Endothelial cell (in vitro differentiated cells): ENCODE measurements around the gene HEPHL1. TPM values are rescaled to one million over a fixed set of nuclear protein-coding genes. Genes with fewer than 3 reads are reported as not detected.

Source experiments
- DNase-seq: peaks from one replicate; pipeline ENCODE4 v3.0.0; 2021; ENCODE audit warnings: low spot score
- H3K27ac Mint-ChIP-seq: one replicate; pipeline ENCODE4 v1.8.0; 2021; ENCODE audit warnings: mixed read lengths, inconsistent platforms; ENCODE audit not compliant: unreplicated experiment
- H3K27me3 Mint-ChIP-seq: one replicate; pipeline ENCODE4 v1.8.0; 2021; ENCODE audit warnings: mild to moderate bottlenecking, moderate library complexity, mixed read lengths, inconsistent platforms; ENCODE audit not compliant: unreplicated experiment
- H3K36me3 Mint-ChIP-seq: one replicate; pipeline ENCODE4 v1.8.0; 2021; ENCODE audit warnings: mild to moderate bottlenecking, low read depth, mixed read lengths, inconsistent platforms; ENCODE audit not compliant: unreplicated experiment
- H3K4me1 Mint-ChIP-seq: one replicate; pipeline ENCODE4 v1.8.0; 2021; ENCODE audit warnings: mild to moderate bottlenecking, mixed read lengths, inconsistent platforms; ENCODE audit not compliant: unreplicated experiment
- H3K4me3 Mint-ChIP-seq: one replicate; pipeline ENCODE4 v1.8.0; 2021; ENCODE audit warnings: mild to moderate bottlenecking, mixed read lengths, inconsistent platforms; ENCODE audit not compliant: unreplicated experiment
- H3K9me3 Mint-ChIP-seq: one replicate; pipeline ENCODE4 v1.8.0; 2021; ENCODE audit warnings: mixed read lengths, inconsistent platforms; ENCODE audit not compliant: unreplicated experiment
- CTCF ChIP-seq: fragments of 200-600 bp; sonication (generic); IDR thresholded peaks from one replicate; pipeline ENCODE4 v1.5.0; 2021; ENCODE audit warnings: antibody characterized with exemption; ENCODE audit not compliant: unreplicated experiment
- total RNA-seq: library from RNA; stranded (reverse); fragmentation: NEBNext Ultra II Directional; extraction: Animal tissue kit (Norgen Biotek cat#: 25700); gene quantifications from one replicate; pipeline ENCODE4 v1.2.1, GENCODE V29; 2021; ENCODE audit not compliant: unreplicated experiment

HEPHL1 gene
- total RNA-seq, 1 donor from 2014 or later: not detected

GRCh38 chr11:94149431-94150017 lies 128.4 kb downstream of the HEPHL1 start:
- Mint-ChIP-seq H3K27me3 (no peaks in the 10 kb centered on the region), H3K36me3 (no peaks in the 10 kb centered on the region), H3K4me1 (peaks cover 8% of the 10 kb centered on the region), H3K9me3 (no peaks in the 10 kb centered on the region), H3K4me3 (no peak overlapping the region), H3K27ac (no peak overlapping the region)
- no peak for DNase-seq
- no peak for TF ChIP-seq CTCF

- no peaks in the 10 kb centered on the region for H3K36me3 Mint-ChIP-seq
- TF ChIP-seq CTCF: no peak
- no peaks in the 10 kb centered on the region for H3K27me3 Mint-ChIP-seq
- H3K9me3 Mint-ChIP-seq: no peaks in the 10 kb centered on the region
- H3K4me3 Mint-ChIP-seq: no peak overlapping the region
- no peak for DNase-seq
- H3K4me1 Mint-ChIP-seq: peaks cover 8% of the 10 kb centered on the region
- H3K27ac Mint-ChIP-seq: no peak overlapping the region
Observed at GRCh38 chr11:94150056-94150455, 128.9 kb downstream of the HEPHL1 start.

- Mint-ChIP-seq H3K27me3 (no peaks in the 10 kb centered on the region), H3K36me3 (peaks cover 3% of the 10 kb centered on the region), H3K4me1 (peaks cover 8% of the 10 kb centered on the region), H3K4me3 (no peak overlapping the region), H3K9me3 (no peaks in the 10 kb centered on the region), H3K27ac (no peak overlapping the region)
- DNase-seq: no peak
- no peak for TF ChIP-seq CTCF
Observed at GRCh38 chr11:94150704-94151685, 129.8 kb downstream of the HEPHL1 start.

GRCh38 chr11:94151903-94152677 lies 130.9 kb downstream of the HEPHL1 start:
- peaks cover 8% of the 10 kb centered on the region for H3K4me1 Mint-ChIP-seq
- H3K36me3 Mint-ChIP-seq: peaks cover 3% of the 10 kb centered on the region
- no peak overlapping the region for H3K27ac Mint-ChIP-seq
- H3K4me3 Mint-ChIP-seq: no peak overlapping the region
- H3K9me3 Mint-ChIP-seq: no peaks in the 10 kb centered on the region
- TF ChIP-seq CTCF: no peak
- no peak for DNase-seq
- no peaks in the 10 kb centered on the region for H3K27me3 Mint-ChIP-seq
